ENCODE data around the gene ATP6V0A4. TPM values are rescaled to one million over a fixed set of nuclear protein-coding genes. Genes with fewer than 3 reads are reported as not detected.
"Not testable (repeated sequence)": the region's sequence is repeated elsewhere in the genome, so short reads cannot be mapped to it uniquely, and the experiment has no call there.

The ATP6V0A4 gene
- total RNA-seq, 4 donors from 2014 or later, result not detected

GRCh38 chr7:138697535-138698182 is 100.3 kb downstream of the ATP6V0A4 start:
- intact Hi-C loops (cut with DNase I; ENCODE audit: low total_unique reads), result no loop called here

DNA sequence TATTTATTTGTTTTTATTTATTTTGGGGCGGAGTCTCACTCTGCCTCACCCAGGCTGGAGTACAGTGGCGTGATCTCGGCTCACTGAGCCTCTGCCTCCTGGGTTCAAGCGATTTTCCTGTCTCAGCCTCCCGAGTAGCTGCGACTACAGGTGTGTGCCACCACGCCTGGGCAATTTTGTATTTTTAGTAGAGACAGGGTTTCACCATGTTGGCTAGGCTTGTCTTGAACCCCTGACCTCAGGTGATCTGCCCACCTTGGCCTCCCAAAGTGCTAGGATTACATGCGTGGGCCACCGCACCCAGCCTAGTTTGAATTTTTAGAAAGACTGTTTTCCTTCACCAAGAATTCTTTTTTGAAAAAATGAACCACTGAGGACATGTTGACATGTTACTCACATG is 102.2 kb downstream of the ATP6V0A4 start:
- H3K27me3 ChIP-seq; intact Hi-C loops (cut with DNase I; ENCODE audit: low total_unique reads); DNase-seq; H3K4me1 ChIP-seq; in situ Hi-C loops (cut with MboI; ENCODE audit: low sequenced_read_pairs in 4 of 4); H3K4me3 ChIP-seq; H3K27ac ChIP-seq; H3K36me3 ChIP-seq; H3K9me3 ChIP-seq; ATAC-seq: not testable (repeated sequence)

More at GRCh38 chr7:138697535-138698182, 100.3 kb downstream of the ATP6V0A4 start:
- H3K27ac ChIP-seq, result no peak overlapping the region
- no peak for DNase-seq
- no peaks in the 10 kb centered on the region for H3K4me1 ChIP-seq
- H3K36me3 ChIP-seq, result no peaks in the 10 kb centered on the region
- H3K4me3 ChIP-seq, result no peak overlapping the region
- no peak for ATAC-seq
- no peaks in the 10 kb centered on the region for H3K27me3 ChIP-seq
- H3K9me3 ChIP-seq, result no peaks in the 10 kb centered on the region
- TF ChIP-seq POLR2A (IDR thresholded peaks at IDR 0.05), result no peak
- TF ChIP-seq, protein P1, sequence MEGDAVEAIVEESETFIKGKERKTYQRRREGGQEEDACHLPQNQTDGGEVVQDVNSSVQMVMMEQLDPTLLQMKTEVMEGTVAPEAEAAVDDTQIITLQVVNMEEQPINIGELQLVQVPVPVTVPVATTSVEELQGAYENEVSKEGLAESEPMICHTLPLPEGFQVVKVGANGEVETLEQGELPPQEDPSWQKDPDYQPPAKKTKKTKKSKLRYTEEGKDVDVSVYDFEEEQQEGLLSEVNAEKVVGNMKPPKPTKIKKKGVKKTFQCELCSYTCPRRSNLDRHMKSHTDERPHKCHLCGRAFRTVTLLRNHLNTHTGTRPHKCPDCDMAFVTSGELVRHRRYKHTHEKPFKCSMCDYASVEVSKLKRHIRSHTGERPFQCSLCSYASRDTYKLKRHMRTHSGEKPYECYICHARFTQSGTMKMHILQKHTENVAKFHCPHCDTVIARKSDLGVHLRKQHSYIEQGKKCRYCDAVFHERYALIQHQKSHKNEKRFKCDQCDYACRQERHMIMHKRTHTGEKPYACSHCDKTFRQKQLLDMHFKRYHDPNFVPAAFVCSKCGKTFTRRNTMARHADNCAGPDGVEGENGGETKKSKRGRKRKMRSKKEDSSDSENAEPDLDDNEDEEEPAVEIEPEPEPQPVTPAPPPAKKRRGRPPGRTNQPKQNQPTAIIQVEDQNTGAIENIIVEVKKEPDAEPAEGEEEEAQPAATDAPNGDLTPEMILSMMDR (IDR thresholded peaks at IDR 0.05 in 4 of 5, conservative IDR thresholded peaks at IDR 0.05 in 1 of 5), result no peak
- in situ Hi-C loops (cut with MboI; ENCODE audit: low sequenced_read_pairs in 4 of 4), result no loop called here

DNA sequence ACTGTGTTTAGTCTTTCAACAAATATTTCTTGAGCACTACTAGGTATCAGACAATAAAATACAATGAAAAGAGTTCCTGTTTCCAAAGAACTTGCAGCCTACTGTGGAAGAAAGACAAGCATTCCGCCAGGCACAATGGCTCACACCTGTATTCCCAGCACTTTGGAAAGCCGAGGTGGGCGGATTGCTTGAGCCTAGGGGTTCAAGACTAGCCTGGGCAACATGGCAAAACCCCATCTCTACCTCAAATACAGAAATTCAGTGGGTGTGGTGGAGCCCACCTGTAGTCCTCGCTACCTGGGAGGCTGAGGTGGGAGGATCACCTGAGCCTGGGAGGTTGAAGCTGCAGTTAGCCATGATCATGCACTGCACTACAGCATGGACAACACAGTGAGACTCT is 102.9 kb downstream of the ATP6V0A4 start:
- no peak for DNase-seq
- no peak for ATAC-seq

GRCh38 chr7:138691178-138691577 is 106.8 kb downstream of the ATP6V0A4 start:
- Histone ChIP-seq H3K27ac (no peak overlapping the region), H3K36me3 (no peaks in the 10 kb centered on the region), H3K4me3 (no peak overlapping the region), H3K9me3 (no peaks in the 10 kb centered on the region), H3K4me1 (no peaks in the 10 kb centered on the region), H3K27me3 (no peaks in the 10 kb centered on the region)
- intact Hi-C loops (cut with DNase I; ENCODE audit: low total_unique reads), result no loop called here
- ATAC-seq (no peak), DNase-seq (no peak)
- TF ChIP-seq, protein P1 (IDR thresholded peaks at IDR 0.05 in 4 of 5, conservative IDR thresholded peaks at IDR 0.05 in 1 of 5), result no peak
- TF ChIP-seq POLR2A (IDR thresholded peaks at IDR 0.05), result no peak
- in situ Hi-C loops (cut with MboI; ENCODE audit: low sequenced_read_pairs in 4 of 4), result no loop called here

More for the DNA sequence above, 102.9 kb downstream of the ATP6V0A4 start:
- no peak for TF ChIP-seq POLR2A (IDR thresholded peaks at IDR 0.05)
- TF ChIP-seq, protein P1 (IDR thresholded peaks at IDR 0.05 in 4 of 5, conservative IDR thresholded peaks at IDR 0.05 in 1 of 5), result no peak
- H3K27ac ChIP-seq, result no peak overlapping the region
- in situ Hi-C loops (cut with MboI; ENCODE audit: low sequenced_read_pairs in 4 of 4), result no loop called here
- no peaks in the 10 kb centered on the region for H3K9me3 ChIP-seq
- no peaks in the 10 kb centered on the region for H3K4me1 ChIP-seq
- H3K4me3 ChIP-seq, result no peak overlapping the region
- no peaks in the 10 kb centered on the region for H3K27me3 ChIP-seq
- no peaks in the 10 kb centered on the region for H3K36me3 ChIP-seq
- intact Hi-C loops (cut with DNase I; ENCODE audit: low total_unique reads), result no loop called here

DNA sequence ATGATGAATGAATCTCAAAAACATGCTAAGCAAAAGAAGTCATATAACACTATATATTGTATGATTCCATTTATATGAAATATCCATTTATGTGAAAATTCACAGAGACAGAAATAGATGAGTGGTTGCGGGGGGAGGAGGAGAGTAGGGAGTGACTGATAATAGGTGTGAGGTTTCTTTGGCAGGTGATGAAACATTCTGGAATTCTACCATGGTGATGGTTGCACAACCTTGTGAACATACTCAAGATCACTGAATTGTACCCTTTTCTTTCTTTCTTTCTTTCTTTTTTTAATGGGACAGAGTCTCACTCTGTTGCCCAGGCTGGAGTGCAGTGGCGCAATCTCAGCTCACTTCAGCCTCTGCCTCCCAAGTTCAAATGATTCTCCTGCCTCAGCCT is 107.5 kb downstream of the ATP6V0A4 start:
- no peaks in the 10 kb centered on the region for H3K4me1 ChIP-seq
- no peak for DNase-seq
- no peaks in the 10 kb centered on the region for H3K9me3 ChIP-seq
- intact Hi-C loops (cut with DNase I; ENCODE audit: low total_unique reads), result no loop called here
- no peak overlapping the region for H3K4me3 ChIP-seq
- no peaks in the 10 kb centered on the region for H3K36me3 ChIP-seq
- H3K27me3 ChIP-seq, result no peaks in the 10 kb centered on the region
- H3K27ac ChIP-seq, result no peak overlapping the region
- in situ Hi-C loops (cut with MboI; ENCODE audit: low sequenced_read_pairs in 4 of 4), result no loop called here
- TF ChIP-seq, protein P1 (IDR thresholded peaks at IDR 0.05 in 4 of 5, conservative IDR thresholded peaks at IDR 0.05 in 1 of 5), result no peak
- TF ChIP-seq POLR2A (IDR thresholded peaks at IDR 0.05), result no peak
- no peak for ATAC-seq

DNA sequence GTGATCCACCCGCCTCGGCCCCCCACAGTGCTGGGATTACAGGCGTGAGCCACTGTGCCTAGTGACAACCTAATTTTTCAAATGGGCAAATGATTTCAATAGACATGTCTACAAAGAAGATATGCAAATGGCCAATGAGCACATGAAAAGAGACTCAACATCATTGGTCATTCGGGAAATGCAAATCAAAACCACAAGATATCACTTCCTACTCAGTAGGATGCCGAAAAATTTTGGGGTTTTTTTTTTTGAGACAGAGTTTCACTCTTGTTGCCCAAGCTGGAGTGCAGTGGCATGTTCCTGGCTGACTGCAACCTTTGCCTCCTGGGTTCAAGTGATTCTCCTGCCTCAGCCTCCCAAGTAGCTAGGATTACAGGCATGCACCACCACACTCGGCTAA is 110.0 kb downstream of the ATP6V0A4 start:
- H3K9me3 ChIP-seq; H3K27me3 ChIP-seq; ATAC-seq; in situ Hi-C loops (cut with MboI; ENCODE audit: low sequenced_read_pairs in 4 of 4); H3K4me3 ChIP-seq; H3K27ac ChIP-seq; DNase-seq; H3K36me3 ChIP-seq; H3K4me1 ChIP-seq; intact Hi-C loops (cut with DNase I; ENCODE audit: low total_unique reads): not testable (repeated sequence)
